ENCODE measurements around the gene RIMBP2.
A peak's percentile ranks its signal among the peaks of the same experiment; 100 is the strongest.

RIMBP2 gene

DNA sequence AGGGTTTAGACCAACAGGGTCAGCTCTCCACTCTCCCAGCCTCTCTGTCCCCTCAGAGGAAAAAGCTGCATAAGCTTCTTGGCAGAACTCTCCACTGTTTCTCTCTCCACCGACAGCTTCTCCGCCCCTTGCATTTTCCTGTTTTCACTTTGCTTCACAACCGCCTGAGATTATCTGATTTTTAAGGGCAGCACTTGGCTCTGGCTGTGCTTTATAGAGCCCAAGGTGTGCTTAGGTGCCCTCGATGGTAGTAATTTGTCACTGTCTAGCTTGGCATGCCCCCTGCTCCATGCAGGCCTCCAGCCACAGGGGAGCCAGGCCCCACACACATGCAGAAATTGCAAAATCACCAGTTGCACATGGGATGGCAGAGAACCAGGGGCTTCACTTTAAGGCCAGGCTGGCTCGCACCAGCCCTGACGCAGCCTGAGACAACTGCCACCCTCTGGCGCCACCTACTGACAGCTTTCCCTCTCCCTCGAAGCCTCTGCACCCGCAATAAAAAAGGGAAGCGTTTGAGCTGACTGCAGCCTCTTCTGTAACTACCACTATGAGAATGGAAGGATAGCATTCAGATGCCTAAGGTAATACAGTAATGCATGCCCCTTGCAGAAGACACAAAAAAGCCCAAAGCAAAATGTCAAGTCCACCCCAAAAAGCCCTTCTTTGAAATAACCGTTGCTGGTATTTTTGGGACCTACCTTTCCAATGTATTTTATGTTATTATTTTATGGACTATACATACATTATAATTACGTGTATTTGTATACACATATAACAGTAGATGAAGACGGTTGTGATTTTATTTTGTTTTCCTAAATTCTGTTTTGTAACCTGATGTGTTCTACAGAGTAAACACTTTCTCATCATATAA lies 32.0 kb upstream of the RIMBP2 start:
- Histone ChIP-seq H3K4me1 (ENCODE audit: low read length) (no peaks in the 10 kb centered on the region), H3K9ac (ENCODE audit: low read length) (no peak overlapping the region), H3K9me2 (replicated peaks; ENCODE audit: insufficient read depth, low read length) (no peaks in the 10 kb centered on the region), H3K27me3 (replicated peaks; ENCODE audit: insufficient read depth, low read length) (no peaks in the 10 kb centered on the region; the same call in 1 of the 2 replicates), H3K9me3 (replicated peaks; ENCODE audit: insufficient read depth, low read length) (no peaks in the 10 kb centered on the region), H3K4me3 (ENCODE audit: low read length) (no peak overlapping the region), H3K79me2 (ENCODE audit: low read length) (no peaks in the 10 kb centered on the region), H3K36me3 (replicated peaks; ENCODE audit: insufficient read depth, low read length) (no peaks in the 10 kb centered on the region), H3K27ac (ENCODE audit: low read length) (no peak overlapping the region), H4K20me1 (ENCODE audit: insufficient read depth, low read length) (no peaks in the 10 kb centered on the region), H2AFZ (ENCODE audit: low read length) (no peak overlapping the region), H3F3A (ENCODE audit: insufficient read depth, low read length) (no peaks in the 10 kb centered on the region), H3K4me2 (ENCODE audit: low read depth, low read length) (no peak overlapping the region)
- TF ChIP-seq EZH2 (optimal IDR thresholded peaks at IDR 0.05; ENCODE audit: low read depth, low read length) (no peak), EZH2phosphoT487 (IDR thresholded peaks at IDR 0.05; ENCODE audit: low read length) (no peak)
- TF ChIP-seq, protein P1, sequence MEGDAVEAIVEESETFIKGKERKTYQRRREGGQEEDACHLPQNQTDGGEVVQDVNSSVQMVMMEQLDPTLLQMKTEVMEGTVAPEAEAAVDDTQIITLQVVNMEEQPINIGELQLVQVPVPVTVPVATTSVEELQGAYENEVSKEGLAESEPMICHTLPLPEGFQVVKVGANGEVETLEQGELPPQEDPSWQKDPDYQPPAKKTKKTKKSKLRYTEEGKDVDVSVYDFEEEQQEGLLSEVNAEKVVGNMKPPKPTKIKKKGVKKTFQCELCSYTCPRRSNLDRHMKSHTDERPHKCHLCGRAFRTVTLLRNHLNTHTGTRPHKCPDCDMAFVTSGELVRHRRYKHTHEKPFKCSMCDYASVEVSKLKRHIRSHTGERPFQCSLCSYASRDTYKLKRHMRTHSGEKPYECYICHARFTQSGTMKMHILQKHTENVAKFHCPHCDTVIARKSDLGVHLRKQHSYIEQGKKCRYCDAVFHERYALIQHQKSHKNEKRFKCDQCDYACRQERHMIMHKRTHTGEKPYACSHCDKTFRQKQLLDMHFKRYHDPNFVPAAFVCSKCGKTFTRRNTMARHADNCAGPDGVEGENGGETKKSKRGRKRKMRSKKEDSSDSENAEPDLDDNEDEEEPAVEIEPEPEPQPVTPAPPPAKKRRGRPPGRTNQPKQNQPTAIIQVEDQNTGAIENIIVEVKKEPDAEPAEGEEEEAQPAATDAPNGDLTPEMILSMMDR (IDR thresholded peaks at IDR 0.05; ENCODE audit: low read length): peak; percentile 56
- DNase-seq: peak; percentile 45

DNA sequence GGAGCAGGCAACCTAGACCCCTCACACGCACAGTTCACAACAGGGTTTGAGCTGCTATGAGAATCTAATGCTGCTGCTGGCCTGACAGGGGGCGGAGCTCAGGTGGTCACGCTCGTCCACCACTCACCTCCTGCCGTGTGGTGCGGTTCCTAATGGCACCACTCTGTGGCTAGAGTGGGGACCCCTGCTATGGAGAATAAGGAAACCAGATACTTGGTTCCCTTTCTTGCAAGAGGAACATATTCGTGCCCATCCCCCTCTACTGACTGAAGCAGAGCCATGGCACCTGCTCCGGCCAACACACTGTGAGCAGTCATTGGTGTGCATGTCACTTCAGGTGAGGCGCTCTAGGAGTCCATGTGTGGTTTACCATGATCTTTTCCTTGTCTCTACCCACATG lies 30.4 kb upstream of the RIMBP2 start:
- Histone ChIP-seq H3K9me3 (replicated peaks; ENCODE audit: insufficient read depth, low read length) (no peaks in the 10 kb centered on the region), H2AFZ (ENCODE audit: low read length) (no peak overlapping the region), H3K79me2 (ENCODE audit: low read length) (no peaks in the 10 kb centered on the region), H3K36me3 (replicated peaks; ENCODE audit: insufficient read depth, low read length) (no peaks in the 10 kb centered on the region), H3K9me2 (replicated peaks; ENCODE audit: insufficient read depth, low read length) (no peaks in the 10 kb centered on the region), H3K4me1 (ENCODE audit: low read length) (no peaks in the 10 kb centered on the region), H3K4me2 (ENCODE audit: low read depth, low read length) (no peak overlapping the region), H3K27me3 (replicated peaks; ENCODE audit: insufficient read depth, low read length) (no peaks in the 10 kb centered on the region; the same call in 1 of the 2 replicates), H3K4me3 (ENCODE audit: low read length) (no peak overlapping the region), H3K9ac (ENCODE audit: low read length) (no peak overlapping the region), H3K27ac (ENCODE audit: low read length) (no peak overlapping the region), H3F3A (ENCODE audit: insufficient read depth, low read length) (no peaks in the 10 kb centered on the region), H4K20me1 (ENCODE audit: insufficient read depth, low read length) (no peaks in the 10 kb centered on the region)
- TF ChIP-seq EZH2phosphoT487 (IDR thresholded peaks at IDR 0.05; ENCODE audit: low read length) (no peak), EZH2 (optimal IDR thresholded peaks at IDR 0.05; ENCODE audit: low read depth, low read length) (no peak)
- TF ChIP-seq, protein P1 (IDR thresholded peaks at IDR 0.05; ENCODE audit: low read length): no peak
- DNase-seq: no peak

DNA sequence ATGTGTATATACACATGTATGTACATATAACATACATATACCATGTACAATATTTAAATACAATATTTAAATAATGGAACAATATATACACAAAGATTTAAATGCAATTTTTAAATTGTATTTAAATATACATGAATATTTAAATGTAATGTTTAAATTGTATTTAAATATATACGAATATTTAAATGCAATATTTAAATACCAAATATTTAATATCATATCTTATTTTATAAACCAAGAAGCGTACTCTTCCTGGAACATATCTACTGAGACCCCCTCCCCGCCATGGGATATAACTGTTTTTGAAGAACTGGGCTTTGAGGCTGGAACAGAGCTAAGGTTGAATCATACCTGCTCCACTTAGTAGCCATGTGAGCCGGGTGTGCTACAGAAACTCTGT lies 29.8 kb upstream of the RIMBP2 start:
- H3K4me1 ChIP-seq (ENCODE audit: low read length): no peaks in the 10 kb centered on the region
- no peaks in the 10 kb centered on the region for H4K20me1 ChIP-seq (ENCODE audit: insufficient read depth, low read length)
- H3K9ac ChIP-seq (ENCODE audit: low read length): no peak overlapping the region
- no peak overlapping the region for H3K4me3 ChIP-seq (ENCODE audit: low read length)
- no peak overlapping the region for H3K27ac ChIP-seq (ENCODE audit: low read length)
- H2AFZ ChIP-seq (ENCODE audit: low read length): no peak overlapping the region
- TF ChIP-seq EZH2phosphoT487 (IDR thresholded peaks at IDR 0.05; ENCODE audit: low read length) (no peak), EZH2 (optimal IDR thresholded peaks at IDR 0.05; ENCODE audit: low read depth, low read length) (no peak)
- TF ChIP-seq, protein P1 (IDR thresholded peaks at IDR 0.05; ENCODE audit: low read length): no peak
- no peaks in the 10 kb centered on the region for H3K36me3 ChIP-seq (replicated peaks; ENCODE audit: insufficient read depth, low read length)
- H3K79me2 ChIP-seq (ENCODE audit: low read length): no peaks in the 10 kb centered on the region
- no peaks in the 10 kb centered on the region for H3F3A ChIP-seq (ENCODE audit: insufficient read depth, low read length)
- H3K4me2 ChIP-seq (ENCODE audit: low read depth, low read length): no peak overlapping the region
- no peaks in the 10 kb centered on the region for H3K9me3 ChIP-seq (replicated peaks; ENCODE audit: insufficient read depth, low read length)
- H3K9me2 ChIP-seq (replicated peaks; ENCODE audit: insufficient read depth, low read length): no peaks in the 10 kb centered on the region
- DNase-seq: no peak
- H3K27me3 ChIP-seq (replicated peaks; ENCODE audit: insufficient read depth, low read length): no peaks in the 10 kb centered on the region; the same call in 1 of the 2 replicates
